Hematopoietic multipotent progenitor cell treated with erythropoietin and hydrocortisone succinate and interleukin-3 and kit ligand, for 15 days (in vitro differentiated cells): ENCODE measurements around the gene ZDHHC1.

ENCODE experiments used
- DNase-seq: peaks from one replicate; pipeline ENCODE4 v3.0.0-alpha.2; 2015; ENCODE audit warnings: low spot score

ZDHHC1 gene

GRCh38 chr16:67447508-67448076 lies 31.3 kb upstream of the ZDHHC1 start:
- peak; percentile 88 for DNase-seq

- DNase-seq = no peak
Measured at GRCh38 chr16:67446968-67447507, 30.8 kb upstream of the ZDHHC1 start.

- no peak for DNase-seq
Measured at GRCh38 chr16:67445913-67446907, 29.9 kb upstream of the ZDHHC1 start.

DNA sequence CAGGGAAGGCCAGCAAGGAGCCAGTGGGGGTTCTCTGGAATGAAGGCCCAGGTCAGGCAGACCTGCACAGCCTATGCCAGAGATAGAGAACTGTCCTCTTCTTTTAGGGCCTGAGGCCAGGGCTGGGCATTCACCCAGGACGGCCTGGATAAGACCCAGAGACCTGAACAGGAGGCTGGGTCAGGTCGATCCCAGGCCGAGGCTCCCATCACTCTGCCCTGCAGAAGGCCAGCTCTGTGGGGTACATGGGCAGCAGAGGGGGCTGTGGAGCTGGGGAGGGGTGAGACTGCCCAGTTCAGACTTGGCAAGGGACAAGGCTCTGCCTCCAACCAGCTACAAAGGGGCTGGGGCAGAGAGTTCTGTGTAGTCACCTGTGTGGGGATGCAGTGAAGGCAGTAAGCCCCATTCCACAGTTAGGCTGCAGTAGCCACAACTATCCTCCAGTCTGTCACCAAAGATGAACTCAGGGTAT lies 29.2 kb upstream of the ZDHHC1 start:
- DNase-seq = no peak

DNA sequence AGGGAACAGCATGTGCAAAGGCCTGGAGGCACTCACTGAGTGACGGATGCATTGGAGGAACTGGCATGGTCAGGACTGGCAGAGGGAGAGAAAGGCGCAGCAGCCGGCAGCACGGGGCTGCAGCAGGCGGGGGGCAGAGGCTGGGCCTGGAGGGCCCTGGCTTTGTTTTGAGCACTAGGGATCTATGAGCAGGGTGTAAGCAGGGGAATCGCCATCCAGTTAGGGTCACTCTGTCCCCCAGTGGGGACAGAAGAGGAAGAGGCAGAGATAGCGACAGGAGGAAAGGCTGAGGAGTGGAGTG lies 28.8 kb upstream of the ZDHHC1 start:
- DNase-seq = no peak

GRCh38 chr16:67444259-67445125 lies 28.2 kb upstream of the ZDHHC1 start:
- DNase-seq = no peak

DNA sequence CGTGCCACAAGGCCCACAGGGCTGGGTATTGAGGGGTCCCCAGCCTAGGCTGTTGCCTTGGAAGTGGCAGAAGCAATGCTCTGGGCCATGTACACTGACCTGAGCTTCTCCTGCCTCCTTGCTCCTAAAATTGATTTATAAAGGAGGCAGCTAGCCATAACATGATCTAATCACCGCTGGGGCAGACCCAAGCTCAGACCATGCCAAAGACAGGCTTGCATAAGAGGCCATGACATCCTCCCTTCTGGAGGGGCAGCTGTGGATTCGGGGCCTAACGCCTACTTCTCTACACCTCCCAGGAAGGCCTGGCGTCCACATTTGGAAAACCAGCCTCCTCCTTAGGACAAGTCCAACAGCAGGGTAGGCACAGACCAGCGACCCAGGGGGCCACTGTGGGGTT lies 27.0 kb upstream of the ZDHHC1 start:
- DNase-seq = no peak

GRCh38 chr16:67442581-67443255 lies 26.4 kb upstream of the ZDHHC1 start:
- no peak for DNase-seq

GRCh38 chr16:67441907-67442306 lies 25.6 kb upstream of the ZDHHC1 start:
- no peak for DNase-seq

GRCh38 chr16:67441271-67441753 lies 25.0 kb upstream of the ZDHHC1 start:
- DNase-seq = peak; percentile 56

DNA sequence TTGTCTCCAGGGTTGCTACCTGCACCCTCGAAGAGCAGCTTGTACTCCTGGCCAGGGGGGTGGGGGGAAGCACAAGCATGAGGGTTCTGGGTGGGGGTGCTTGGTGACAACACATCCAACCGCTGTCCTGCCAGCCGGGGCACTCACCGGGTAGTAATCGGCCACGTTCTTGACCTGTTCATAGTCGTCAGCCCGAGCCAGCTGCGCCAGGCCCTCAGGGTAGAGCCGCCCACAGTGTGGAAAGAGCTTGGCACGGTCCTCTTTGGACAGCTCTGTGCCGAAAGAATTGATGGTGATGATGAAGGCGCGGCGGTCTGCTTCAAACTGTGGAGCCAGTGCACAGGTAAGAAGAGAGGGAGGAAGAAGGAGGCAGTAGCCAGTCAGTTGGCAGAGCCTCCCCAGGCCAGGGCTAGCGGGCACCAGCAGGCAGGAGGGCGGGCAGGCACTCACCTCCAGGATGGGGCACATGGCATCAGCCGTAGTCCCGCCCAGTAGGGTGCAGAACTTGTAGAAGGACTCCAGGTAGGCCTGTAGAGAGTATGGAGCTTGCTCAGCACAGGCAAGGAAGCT lies 22.6 kb upstream of the ZDHHC1 start:
- no peak for DNase-seq

GRCh38 chr16:67438098-67438791 lies 22.0 kb upstream of the ZDHHC1 start:
- no peak for DNase-seq

- DNase-seq = no peak
Measured at GRCh38 chr16:67437513-67437912, 21.2 kb upstream of the ZDHHC1 start.

DNA sequence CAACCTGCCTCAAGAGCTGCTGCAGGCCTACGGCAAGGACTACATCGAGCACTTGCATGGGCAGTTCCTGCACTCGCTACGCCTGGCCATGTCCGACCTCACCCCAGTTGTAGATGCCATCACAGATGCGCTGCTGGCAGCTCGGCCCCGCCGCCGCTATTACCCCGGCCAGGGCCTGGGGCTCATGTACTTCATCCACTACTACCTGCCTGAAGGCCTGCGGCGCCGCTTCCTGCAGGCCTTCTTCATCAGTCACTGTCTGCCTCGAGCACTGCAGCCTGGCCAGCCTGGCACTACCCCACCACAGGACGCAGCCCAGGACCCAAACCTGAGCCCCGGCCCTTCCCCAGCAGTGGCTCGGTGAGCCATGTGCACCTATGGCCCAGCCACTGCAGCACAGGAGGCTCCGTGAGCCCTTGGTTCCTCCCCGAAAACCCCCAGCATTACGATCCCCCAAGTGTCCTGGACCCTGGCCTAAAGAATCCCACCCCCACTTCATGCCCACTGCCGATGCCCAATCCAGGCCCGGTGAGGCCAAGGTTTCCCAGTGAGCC lies 20.4 kb upstream of the ZDHHC1 start:
- no peak for DNase-seq

DNA sequence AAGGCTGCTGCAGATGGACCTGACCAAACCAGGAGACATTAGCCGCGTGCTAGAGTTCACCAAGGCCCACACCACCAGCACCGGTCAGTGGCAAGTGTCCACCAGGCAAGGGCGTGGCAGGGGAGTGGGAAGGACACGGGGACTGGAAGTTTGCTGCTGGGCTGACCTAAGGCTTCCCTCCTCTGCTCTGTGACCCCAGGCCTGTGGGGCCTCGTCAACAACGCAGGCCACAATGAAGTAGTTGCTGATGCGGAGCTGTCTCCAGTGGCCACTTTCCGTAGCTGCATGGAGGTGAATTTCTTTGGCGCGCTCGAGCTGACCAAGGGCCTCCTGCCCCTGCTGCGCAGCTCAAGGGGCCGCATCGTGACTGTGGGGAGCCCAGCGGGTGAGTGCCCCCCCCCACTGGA lies 19.5 kb upstream of the ZDHHC1 start:
- no peak for DNase-seq

DNA sequence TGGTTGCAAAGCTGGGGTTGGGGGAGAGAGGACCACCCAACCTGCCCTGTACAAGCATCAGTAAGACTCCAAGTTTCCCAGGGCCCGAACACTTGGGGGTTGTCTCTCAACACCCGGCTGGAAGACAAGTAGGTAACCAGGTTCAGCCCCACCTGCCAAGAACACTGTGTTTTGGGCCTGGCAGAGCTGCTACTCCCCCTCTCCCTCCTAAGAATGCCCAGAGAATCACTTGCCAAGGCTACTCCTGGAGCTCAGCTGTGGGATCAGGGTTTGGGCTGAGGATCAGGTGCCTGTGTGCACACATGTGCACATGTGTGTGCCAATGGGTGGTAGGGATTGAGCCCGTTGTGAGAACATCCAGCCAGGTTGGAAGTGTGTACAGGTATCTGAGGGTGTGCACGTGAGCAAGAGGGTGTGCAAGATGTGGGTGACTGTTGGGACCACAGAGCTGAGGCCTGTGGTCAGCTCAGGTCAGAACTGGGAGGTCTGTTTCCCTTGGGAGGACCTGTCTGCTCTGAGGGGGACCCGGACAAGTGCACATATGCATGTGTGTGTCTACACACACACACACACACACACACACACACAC lies 16.9 kb upstream of the ZDHHC1 start:
- DNase-seq = no peak

DNA sequence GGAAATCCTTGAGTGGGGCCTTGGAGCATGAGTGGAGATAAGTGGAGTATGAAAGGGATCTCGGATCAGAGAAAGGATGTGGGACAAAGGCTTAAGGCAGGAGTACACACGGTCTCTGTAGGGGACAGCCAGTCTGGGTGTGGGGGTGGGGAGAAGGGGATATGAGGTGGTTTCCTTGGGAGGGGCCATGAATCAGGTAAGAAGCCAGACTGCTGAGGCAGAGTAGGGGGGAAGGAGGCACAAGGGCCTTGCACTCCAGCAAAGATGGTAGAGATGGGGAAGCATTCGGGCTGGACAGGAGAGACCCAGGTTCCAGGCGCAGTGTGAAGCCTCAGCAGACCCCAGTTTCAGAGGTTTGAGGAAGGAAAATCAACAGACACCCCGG lies 16.2 kb upstream of the ZDHHC1 start:
- DNase-seq = no peak

GRCh38 chr16:67431775-67432505 lies 15.7 kb upstream of the ZDHHC1 start:
- DNase-seq = no peak
